ENCODE results near the gene AP5M1.

GRCh38 chr14:57259672-57260071 lies 9.1 kb upstream of the AP5M1 start:
- TF ChIP-seq ARNT (IDR thresholded peaks at IDR 0.05) (no peak), SP1 (IDR thresholded peaks at IDR 0.05) (no peak), HDGF (IDR thresholded peaks at IDR 0.05; ENCODE audit: borderline replicate concordance) (no peak), FOXA1 (IDR thresholded peaks at IDR 0.05) (no peak), L3MBTL2 (conservative IDR thresholded peaks at IDR 0.05) (no peak)

All from HEK293T (cell line).